ENCODE data around the gene KCNRG.
"Not testable (repeated sequence)": the region's sequence is repeated elsewhere in the genome, so short reads cannot be mapped to it uniquely, and the experiment has no call there.

KCNRG gene

GRCh38 chr13:50015258-50015657 lies at the start of gene KCNRG:
Gene KCNRG (plus strand): TSS chr13:50015444. CDS start chr13:50015494, 50 bp downstream.
- DNase-seq (ENCODE audit: low read depth in 3 of 3), result no peak

GRCh38 chr13:49967456-49967855 lies 47.8 kb upstream of the KCNRG start:
- no peak for DNase-seq (ENCODE audit: low read depth in 3 of 3)

GRCh38 chr13:49972709-49973108 lies 42.5 kb upstream of the KCNRG start:
- no peak for DNase-seq (ENCODE audit: low read depth in 3 of 3)

DNA sequence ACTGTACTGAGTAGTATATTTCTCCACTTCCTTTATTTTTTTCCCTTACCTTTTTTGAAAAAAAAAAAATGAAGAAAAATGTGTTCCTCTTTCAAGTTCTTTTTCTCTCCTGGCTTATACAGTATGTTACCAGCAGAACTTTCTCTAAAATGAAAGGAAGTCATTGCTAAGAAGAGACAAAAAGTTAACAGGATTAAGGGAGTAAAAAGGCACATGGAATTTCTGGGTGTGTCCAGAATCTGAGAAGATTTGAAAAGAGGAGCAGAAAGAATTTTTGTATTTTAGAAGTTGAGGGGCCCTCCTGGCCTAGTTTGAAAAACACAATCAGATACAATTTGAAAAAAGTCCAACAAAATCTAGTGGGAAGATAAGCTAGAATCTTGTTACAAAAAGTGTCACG lies 39.4 kb upstream of the KCNRG start:
- no peak for DNase-seq (ENCODE audit: low read depth in 3 of 3)

DNA sequence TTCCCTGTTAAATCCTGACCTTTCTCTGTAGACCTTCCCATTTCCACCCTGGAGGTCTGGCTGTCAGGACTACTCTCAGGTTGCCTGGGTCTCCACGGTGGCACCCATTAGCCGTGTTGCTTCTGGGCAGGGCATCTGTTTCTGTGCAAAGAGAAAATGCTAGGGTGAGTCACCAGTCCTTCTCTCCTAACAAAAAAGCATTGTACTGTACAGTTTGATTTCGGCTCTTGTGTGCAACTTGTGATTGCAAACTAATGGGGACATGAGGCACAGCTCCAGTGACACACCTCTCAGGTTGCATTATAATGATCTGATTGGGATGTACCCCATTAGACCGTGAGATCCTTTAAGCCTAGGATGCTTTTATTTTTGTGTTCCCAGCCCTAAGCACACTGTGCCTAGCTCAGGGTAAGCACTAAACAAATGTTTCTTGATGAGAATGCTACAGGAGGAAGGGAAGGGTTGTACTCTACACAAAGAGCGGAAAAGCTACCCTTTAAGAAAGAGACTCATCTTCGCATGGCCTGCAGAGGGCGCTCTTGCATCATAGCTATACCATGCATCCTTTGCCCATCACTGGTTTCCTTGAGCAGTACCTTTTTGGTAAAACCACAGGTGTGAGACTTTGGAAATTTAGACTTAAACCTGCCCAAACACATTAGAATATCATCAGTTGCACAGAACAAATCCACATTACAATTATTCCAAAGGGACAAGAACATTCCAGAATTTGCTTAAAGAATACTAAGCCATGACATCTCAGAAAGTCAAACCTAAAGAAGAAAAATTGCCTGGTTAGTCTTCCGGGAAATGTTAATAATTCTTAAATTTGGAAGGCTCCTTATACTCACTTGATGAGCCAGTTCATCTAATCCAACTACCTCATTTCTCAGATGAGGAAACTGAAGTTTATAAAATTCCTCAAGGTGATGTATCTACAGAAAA lies 38.7 kb upstream of the KCNRG start:
- peak; percentile 24 to 60 (median 55) for DNase-seq (ENCODE audit: low read depth in 3 of 3)

GRCh38 chr13:49977992-49978391 lies 37.3 kb upstream of the KCNRG start:
- no peak for DNase-seq (ENCODE audit: low read depth in 3 of 3)

GRCh38 chr13:49980266-49980665 lies 35.0 kb upstream of the KCNRG start:
- DNase-seq (ENCODE audit: low read depth in 3 of 3), result no peak

DNA sequence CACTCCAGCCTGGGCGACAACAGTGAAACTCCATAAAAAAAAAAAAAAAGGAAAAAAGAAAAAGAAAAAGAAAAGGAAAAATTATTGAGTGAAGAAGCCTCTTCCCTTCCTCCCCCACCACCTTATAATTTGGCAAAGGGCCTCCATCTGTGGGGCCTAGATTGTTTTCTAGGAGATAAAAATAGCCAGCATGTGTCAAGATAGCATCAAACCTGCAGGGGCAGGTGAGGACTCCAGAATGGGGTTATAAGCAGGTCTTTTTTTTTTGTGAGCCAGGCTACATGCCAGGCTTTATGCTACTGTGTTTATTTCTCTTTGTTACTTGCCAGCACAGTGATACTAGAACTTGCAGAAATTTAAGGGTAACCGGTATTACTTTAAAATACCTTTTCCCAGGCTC lies 30.1 kb upstream of the KCNRG start:
- DNase-seq (ENCODE audit: low read depth in 3 of 3), result no peak

- no peak for DNase-seq (ENCODE audit: low read depth in 3 of 3)
Measured at GRCh38 chr13:49986471-49986870, 28.8 kb upstream of the KCNRG start.

GRCh38 chr13:49990612-49991011 lies 24.6 kb upstream of the KCNRG start:
- not testable (repeated sequence) for DNase-seq (ENCODE audit: low read depth in 3 of 3)

GRCh38 chr13:49993111-49993510 lies 22.1 kb upstream of the KCNRG start:
- DNase-seq (ENCODE audit: low read depth in 3 of 3), result no peak

GRCh38 chr13:49993666-49994065 lies 21.6 kb upstream of the KCNRG start:
- no peak for DNase-seq (ENCODE audit: low read depth in 3 of 3)

DNA sequence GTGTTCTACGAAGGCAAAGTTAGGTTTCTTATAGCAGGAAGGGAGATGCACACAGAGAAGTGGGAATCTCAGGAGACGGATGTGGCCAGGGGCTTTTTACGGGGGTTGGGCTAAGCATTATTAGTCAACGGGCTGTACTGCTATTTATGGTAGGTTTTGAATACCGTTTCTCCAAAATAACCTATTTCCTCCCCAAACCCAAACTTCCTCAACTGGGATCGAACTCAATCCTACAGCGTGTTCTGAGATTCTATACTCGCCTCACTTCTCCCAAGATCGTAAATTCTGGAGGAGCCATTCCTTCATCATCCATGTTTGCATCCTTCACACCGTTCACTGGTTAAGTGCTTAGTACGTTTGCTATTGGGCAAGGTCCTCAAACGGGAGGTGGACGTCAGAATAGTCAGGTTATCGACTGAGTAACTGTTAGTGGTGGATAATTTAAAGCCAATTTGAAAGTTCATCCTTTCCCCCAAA lies 19.6 kb upstream of the KCNRG start:
- DNase-seq (ENCODE audit: low read depth in 3 of 3), result no peak

DNA sequence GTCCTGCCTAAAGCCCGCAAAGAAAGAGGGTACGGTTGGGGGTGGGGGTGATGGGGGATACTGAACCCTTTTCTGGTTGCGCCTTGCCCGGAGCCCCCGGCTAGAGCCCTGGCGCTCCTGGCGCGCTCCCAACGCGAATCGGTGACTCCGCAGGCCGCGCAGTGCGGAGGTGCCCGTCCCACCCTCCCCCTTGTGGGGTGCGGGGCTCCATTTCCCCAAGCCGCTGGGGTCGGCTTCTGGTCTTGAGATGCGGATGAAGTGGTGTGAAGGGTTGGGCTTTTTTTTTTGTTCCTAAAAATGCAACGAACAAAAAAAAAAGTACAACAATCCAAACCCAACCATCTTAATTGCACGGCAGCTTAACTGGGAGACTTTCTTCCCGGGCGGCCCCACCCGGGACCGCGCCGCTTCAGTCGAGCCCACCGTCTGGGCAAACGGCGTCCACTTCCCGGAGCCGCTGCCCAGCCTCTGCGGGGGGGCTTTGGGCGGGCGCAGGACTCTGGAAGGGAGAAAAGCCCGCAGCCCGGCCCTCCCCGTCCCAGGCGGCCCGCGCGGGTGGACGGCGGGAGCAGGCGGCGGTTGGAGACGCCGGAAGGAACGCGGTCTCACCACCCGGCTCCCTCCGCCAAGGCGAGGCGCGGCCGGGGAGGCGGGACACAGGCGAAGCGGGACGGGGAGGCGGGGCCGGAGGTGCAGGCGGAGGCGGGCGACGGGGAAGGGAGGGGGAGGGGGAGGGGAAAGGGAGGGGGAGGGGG lies 18.9 kb upstream of the KCNRG start:
- DNase-seq (ENCODE audit: low read depth in 3 of 3), result peak; percentile 74 to 85 (median 75)

DNA sequence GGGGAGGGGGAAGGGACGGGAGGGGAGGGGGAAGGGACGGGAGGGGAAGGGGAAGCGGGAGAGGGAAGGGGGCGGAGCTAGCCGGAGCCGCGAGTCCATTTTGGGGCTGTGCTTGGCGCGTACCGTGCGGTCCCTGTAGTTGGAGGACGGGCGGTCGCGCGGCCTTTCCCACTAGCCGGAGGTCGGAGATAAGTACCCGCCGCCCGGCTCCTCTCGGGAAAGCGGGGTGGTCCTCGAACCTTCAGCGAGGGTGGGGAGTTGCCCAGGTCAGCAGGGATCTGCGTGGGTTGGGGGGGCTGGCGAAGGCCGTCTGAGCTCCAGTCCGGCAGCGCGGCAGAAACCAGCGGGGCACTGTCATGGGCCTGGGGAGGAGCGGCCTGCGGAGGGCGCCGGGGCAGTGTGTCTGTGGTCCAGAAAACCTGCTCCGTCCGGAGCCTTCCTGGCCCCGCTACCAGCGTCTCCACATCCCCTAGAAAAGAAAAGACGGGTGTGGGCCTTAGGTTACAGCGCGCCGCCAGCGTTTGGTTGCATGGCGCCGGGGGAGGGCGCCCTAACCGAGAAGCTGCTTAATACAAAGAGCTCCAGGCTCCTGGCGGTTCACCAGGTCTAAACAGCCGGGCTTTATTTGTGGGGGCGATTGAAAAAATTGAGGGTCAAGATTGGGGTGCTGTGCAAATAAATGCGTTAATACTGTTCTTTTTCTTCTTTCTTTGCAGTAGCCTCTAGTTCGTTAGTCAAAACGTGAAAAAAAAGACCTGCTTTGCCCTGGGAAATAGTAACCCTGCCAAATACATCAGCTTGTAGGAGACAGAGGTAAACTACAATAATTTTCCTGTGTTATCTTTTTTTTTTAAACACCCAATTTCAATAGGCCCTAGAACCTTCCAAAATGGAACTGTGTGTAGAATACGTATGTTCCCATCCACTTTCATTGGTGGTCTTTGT lies 18.0 kb upstream of the KCNRG start, which contains the start of gene TRIM13:
Gene TRIM13 (plus strand): TSS at position 92 of the 945 bp plus-strand sequence. CDS start 14,899 bp downstream, outside the sequence.
- peak; percentile 64 to 76 (median 72) for DNase-seq (ENCODE audit: low read depth in 3 of 3)

DNA sequence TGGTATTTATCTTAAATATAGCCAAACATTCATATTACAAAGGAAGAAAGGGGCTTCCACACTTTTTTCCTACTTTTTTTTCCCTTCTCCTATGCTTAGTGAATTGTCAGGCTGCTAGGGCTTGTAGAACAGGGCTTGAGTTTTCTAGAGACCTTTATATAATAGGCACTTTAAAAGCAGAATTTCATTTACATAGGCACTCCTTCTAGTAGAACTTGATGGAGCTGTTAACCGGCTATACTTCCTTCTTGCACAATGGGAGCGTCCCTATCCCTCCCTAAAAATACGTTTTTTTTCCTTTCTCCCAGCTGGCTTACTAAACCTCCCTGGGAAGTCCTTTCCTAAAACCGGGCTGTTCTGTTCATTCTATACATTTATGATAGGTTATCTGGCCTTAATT lies 17.3 kb upstream of the KCNRG start:
- no peak for DNase-seq (ENCODE audit: low read depth in 3 of 3)

- DNase-seq (ENCODE audit: low read depth in 3 of 3), result no peak
Measured at GRCh38 chr13:49998714-49999624, 16.3 kb upstream of the KCNRG start.

GRCh38 chr13:50001287-50001686 lies 14.0 kb upstream of the KCNRG start:
- DNase-seq (ENCODE audit: low read depth in 3 of 3), result no peak

DNA sequence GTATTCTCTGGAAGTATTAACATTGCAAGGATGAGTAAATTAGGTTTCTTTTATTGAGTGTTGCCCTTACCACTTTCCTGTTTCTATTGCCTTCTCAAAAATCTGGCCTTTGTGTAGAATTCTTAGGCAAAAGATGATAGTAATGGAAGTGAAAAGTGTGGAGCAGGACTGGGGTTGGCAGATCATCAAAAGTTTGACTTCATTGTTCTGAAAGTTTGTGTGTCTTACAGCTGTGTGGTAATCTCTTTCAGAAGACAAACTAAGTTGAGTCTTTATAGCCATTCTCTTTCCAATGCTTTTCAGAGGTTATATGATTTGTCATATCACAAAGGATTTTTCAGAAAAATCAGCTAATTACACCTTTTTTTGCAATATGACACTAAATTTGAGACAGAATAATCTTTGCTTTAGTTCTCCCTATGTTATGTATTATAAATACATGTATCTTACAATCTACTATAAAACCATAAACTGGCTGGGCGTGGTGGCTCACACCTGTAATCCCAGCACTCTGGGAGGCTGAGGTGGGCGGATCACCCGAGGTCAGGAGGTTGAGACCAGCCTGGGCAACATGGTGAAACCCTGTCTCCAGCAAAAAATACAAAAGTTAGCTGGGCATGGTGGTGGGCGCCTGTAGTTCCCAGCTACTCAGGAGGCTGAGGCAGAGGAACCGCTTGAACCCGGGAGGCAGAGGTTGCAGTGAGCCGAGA lies 8.7 kb upstream of the KCNRG start:
- no peak for DNase-seq (ENCODE audit: low read depth in 3 of 3)

DNA sequence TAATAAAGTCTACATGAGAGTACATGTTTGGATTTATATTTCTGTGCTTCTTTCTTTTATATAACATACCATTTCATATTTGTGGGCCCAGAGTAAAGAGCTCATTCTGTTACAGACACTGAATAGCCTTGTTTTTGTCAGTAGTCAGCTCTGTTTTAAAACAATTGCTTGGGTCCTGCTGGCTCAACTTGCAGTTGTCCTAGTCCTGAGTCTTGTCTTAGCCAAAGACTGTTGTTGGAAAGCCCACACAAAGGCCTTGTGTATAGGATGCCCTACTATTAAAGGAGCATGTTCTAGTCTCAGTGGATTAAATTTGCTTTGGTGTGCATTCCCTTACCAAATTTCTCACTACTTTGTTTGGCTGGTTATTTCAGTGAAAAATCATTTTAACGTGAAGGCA lies 3.8 kb upstream of the KCNRG start:
- no peak for DNase-seq (ENCODE audit: low read depth in 3 of 3)
